ENCODE results near the gene PARVG.
"Not testable (repeated sequence)": the region's sequence is repeated elsewhere in the genome, so short reads cannot be mapped to it uniquely, and the experiment has no call there.

The PARVG gene

DNA sequence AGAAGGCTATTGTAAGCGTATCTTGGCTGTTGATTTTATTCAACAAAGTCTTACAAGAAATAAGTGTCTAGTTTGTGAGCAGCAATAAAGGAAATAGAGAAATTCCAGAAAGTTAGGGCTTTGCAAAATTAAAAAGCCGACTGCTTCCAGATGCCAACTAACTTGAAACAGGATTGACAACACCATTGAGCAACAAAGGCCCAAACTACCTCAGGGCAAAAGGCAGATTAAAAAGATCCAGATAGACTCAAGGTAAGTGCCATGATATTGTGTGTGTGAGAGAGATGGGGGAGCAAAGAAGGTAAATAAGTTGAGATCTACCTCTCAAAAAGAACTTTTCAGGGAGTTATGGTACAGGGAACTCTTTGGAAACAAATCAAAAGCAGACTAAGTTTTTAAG lies 49.1 kb downstream of the PARVG start:
- POLR2A ChIA-PET: no interaction called here
- Histone ChIP-seq H3K4me1 (ENCODE audit: control extremely low read depth in 1 of 4, control insufficient read depth in 4 of 4, insufficient read depth in 4 of 4, low read length in 3 of 4) (no peaks in the 10 kb centered on the region), H3K27me3 (replicated peaks in 2 of 5; ENCODE audit: control insufficient read depth in 4 of 5, insufficient read depth in 5 of 5, low read length in 4 of 5) (peaks cover 0 to 9% (median 0%) of the 10 kb centered on the region in 5 experiments), H3K9me3 (ENCODE audit: control extremely low read depth in 1 of 5, control insufficient read depth in 4 of 5, insufficient read depth in 2 of 5, low read depth in 1 of 5, low read length in 4 of 5) (peaks cover 0 to 9% (median 4%) of the 10 kb centered on the region in 5 experiments), H3K27ac (ENCODE audit: insufficient read depth in 1 of 2, low read depth in 1 of 2, low read length in 2 of 2, poor library complexity in 1 of 2, severe bottlenecking in 2 of 2) (no peak overlapping the region), H3K4me3 (ENCODE audit: control insufficient read depth in 1 of 7, extremely low read depth in 1 of 7, insufficient read depth in 4 of 7, low read depth in 2 of 7, low read length in 6 of 7) (no peak overlapping the region), H3K36me3 (ENCODE audit: control insufficient read depth in 4 of 4, insufficient read depth in 4 of 4, low read length in 3 of 4) (no peaks in the 10 kb centered on the region)
- CTCF ChIA-PET: no interaction called here
- 100% methylated on average over 1 of the region's 2 CpGs for WGBS (ENCODE audit: insufficient coverage)
- DNase-seq: no peak

DNA sequence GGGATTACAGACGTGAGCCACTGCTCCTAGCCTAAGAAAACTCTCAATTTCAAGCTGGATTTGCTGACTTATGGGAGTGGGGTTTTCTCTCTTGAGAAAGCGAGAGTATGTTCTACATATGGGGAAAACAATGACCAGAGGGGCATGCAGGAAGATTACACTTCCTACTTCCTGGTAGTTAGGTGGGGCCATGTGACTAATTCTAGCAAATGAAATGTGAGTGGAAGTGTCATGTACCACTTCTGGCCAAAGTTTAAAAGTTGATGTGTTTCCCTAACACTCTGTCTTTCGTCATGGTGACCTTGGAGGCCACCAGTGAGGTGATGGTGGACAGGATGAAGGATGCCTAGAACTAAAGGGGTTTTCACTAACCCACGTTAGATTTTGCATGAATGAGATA lies 50.5 kb downstream of the PARVG start:
- H3K27ac ChIP-seq (ENCODE audit: insufficient read depth in 1 of 2, low read depth in 1 of 2, low read length in 2 of 2, poor library complexity in 1 of 2, severe bottlenecking in 2 of 2): no peak overlapping the region
- ChIA-PET POLR2A (interaction anchor here (0.6 kb wide), 1 partner anchor 434 kb away, joined by 6 read pairs; no protein-coding TSS in a partner anchor), CTCF (no interaction called here)
- peaks cover 0 to 9% (median 4%) of the 10 kb centered on the region in 5 experiments for H3K9me3 ChIP-seq (ENCODE audit: control extremely low read depth in 1 of 5, control insufficient read depth in 4 of 5, insufficient read depth in 2 of 5, low read depth in 1 of 5, low read length in 4 of 5)
- H3K27me3 ChIP-seq (replicated peaks in 2 of 5; ENCODE audit: control insufficient read depth in 4 of 5, insufficient read depth in 5 of 5, low read length in 4 of 5): no peaks in the 10 kb centered on the region
- 95% methylated on average over 3 of the region's 4 CpGs for WGBS (ENCODE audit: insufficient coverage)
- H3K4me1 ChIP-seq (ENCODE audit: control extremely low read depth in 1 of 4, control insufficient read depth in 4 of 4, insufficient read depth in 4 of 4, low read length in 3 of 4): no peaks in the 10 kb centered on the region
- no peak overlapping the region for H3K4me3 ChIP-seq (ENCODE audit: control insufficient read depth in 1 of 7, extremely low read depth in 1 of 7, insufficient read depth in 4 of 7, low read depth in 2 of 7, low read length in 6 of 7)
- no peak for DNase-seq
- no peaks in the 10 kb centered on the region for H3K36me3 ChIP-seq (ENCODE audit: control insufficient read depth in 4 of 4, insufficient read depth in 4 of 4, low read length in 3 of 4)

DNA sequence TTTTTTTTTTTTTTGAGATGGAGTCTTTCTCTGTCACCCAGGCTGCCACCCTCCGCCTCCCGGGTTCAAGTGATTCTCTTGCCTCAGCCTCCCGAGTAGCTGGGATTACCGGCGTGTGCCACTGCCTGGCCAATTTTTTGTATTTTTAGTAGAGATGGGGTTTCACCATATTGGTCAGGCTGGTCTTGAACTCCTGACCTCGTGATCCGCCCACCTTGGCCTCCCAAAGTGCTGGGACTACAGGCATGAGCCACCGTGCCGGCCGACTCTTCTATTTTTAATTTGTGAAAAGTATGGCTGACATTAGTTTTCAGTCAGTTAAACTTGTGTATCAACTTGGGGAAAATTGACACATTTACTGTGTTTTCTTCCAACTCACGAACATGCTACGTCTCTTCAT lies 53.6 kb downstream of the PARVG start:
- H3K27me3 ChIP-seq (replicated peaks in 2 of 5; ENCODE audit: control insufficient read depth in 4 of 5, insufficient read depth in 5 of 5, low read length in 4 of 5); H3K27ac ChIP-seq (ENCODE audit: insufficient read depth in 1 of 2, low read depth in 1 of 2, low read length in 2 of 2, poor library complexity in 1 of 2, severe bottlenecking in 2 of 2); DNase-seq; POLR2A ChIA-PET; H3K36me3 ChIP-seq (ENCODE audit: control insufficient read depth in 4 of 4, insufficient read depth in 4 of 4, low read length in 3 of 4); H3K4me3 ChIP-seq (ENCODE audit: control insufficient read depth in 1 of 7, extremely low read depth in 1 of 7, insufficient read depth in 4 of 7, low read depth in 2 of 7, low read length in 6 of 7); H3K9me3 ChIP-seq (ENCODE audit: control extremely low read depth in 1 of 5, control insufficient read depth in 4 of 5, insufficient read depth in 2 of 5, low read depth in 1 of 5, low read length in 4 of 5); CTCF ChIA-PET; H3K4me1 ChIP-seq (ENCODE audit: control extremely low read depth in 1 of 4, control insufficient read depth in 4 of 4, insufficient read depth in 4 of 4, low read length in 3 of 4): not testable (repeated sequence)
- 92% methylated on average over 5 of the region's 12 CpGs for WGBS (ENCODE audit: insufficient coverage)

DNA sequence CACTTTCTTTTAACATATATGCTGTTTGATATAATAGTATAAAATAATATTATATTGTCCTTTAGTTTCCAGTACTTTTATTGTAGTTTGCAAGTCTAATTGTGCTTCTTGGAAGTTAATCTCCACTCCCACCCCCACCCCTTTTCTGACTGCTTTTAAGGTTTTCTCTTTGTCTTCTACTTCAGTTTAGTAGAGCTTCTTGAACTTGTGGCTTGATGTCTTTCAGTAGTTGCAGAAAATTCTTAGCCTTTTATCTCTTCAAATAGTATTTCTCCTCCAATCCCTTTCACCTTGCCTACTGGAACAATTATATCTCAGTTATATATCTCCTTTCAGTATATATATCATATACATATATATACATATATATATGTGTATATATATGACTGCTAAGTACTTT lies 56.6 kb downstream of the PARVG start:
- no peaks in the 10 kb centered on the region for H3K36me3 ChIP-seq (ENCODE audit: control insufficient read depth in 4 of 4, insufficient read depth in 4 of 4, low read length in 3 of 4)
- ChIA-PET POLR2A (no interaction called here), CTCF (no interaction called here)
- peaks cover 0 to 3% (median 0%) of the 10 kb centered on the region in 5 experiments for H3K9me3 ChIP-seq (ENCODE audit: control extremely low read depth in 1 of 5, control insufficient read depth in 4 of 5, insufficient read depth in 2 of 5, low read depth in 1 of 5, low read length in 4 of 5)
- no peak overlapping the region for H3K4me3 ChIP-seq (ENCODE audit: control insufficient read depth in 1 of 7, extremely low read depth in 1 of 7, insufficient read depth in 4 of 7, low read depth in 2 of 7, low read length in 6 of 7)
- H3K27ac ChIP-seq (ENCODE audit: insufficient read depth in 1 of 2, low read depth in 1 of 2, low read length in 2 of 2, poor library complexity in 1 of 2, severe bottlenecking in 2 of 2): no peak overlapping the region
- peaks cover 0 to 2% (median 0%) of the 10 kb centered on the region in 5 experiments for H3K27me3 ChIP-seq (replicated peaks in 2 of 5; ENCODE audit: control insufficient read depth in 4 of 5, insufficient read depth in 5 of 5, low read length in 4 of 5)
- no peak for DNase-seq
- H3K4me1 ChIP-seq (ENCODE audit: control extremely low read depth in 1 of 4, control insufficient read depth in 4 of 4, insufficient read depth in 4 of 4, low read length in 3 of 4): no peaks in the 10 kb centered on the region

DNA sequence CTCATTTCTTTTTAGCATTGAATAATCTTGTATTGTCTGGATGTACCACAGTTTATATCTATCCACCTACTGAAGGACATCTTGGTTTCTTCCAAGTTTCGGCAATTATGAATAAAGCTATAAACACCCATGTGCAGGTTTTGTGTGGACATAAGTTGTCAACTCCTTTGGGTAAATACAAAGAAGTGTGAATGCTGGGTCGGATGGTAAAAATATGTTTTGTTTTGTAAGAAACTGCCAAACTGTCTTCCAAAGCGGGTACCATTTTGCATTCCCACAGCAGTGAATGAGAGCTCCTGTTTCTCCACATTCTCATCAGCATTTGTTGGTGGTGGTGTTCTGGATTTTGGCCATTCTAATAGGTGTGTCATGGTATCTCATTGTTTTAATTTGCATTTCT lies 60.4 kb downstream of the PARVG start:
- H3K27ac ChIP-seq (ENCODE audit: insufficient read depth in 1 of 2, low read depth in 1 of 2, low read length in 2 of 2, poor library complexity in 1 of 2, severe bottlenecking in 2 of 2); H3K27me3 ChIP-seq (replicated peaks in 2 of 5; ENCODE audit: control insufficient read depth in 4 of 5, insufficient read depth in 5 of 5, low read length in 4 of 5); H3K9me3 ChIP-seq (ENCODE audit: control extremely low read depth in 1 of 5, control insufficient read depth in 4 of 5, insufficient read depth in 2 of 5, low read depth in 1 of 5, low read length in 4 of 5); H3K36me3 ChIP-seq (ENCODE audit: control insufficient read depth in 4 of 4, insufficient read depth in 4 of 4, low read length in 3 of 4); H3K4me3 ChIP-seq (ENCODE audit: control insufficient read depth in 1 of 7, extremely low read depth in 1 of 7, insufficient read depth in 4 of 7, low read depth in 2 of 7, low read length in 6 of 7); H3K4me1 ChIP-seq (ENCODE audit: control extremely low read depth in 1 of 4, control insufficient read depth in 4 of 4, insufficient read depth in 4 of 4, low read length in 3 of 4); DNase-seq; POLR2A ChIA-PET: not testable (repeated sequence)
- CTCF ChIA-PET: interaction anchor here (0.7 to 1.3 kb wide), 2 partner anchors 23 to 36 kb away, joined by 3 to 4 read pairs; no protein-coding TSS in a partner anchor
- WGBS (ENCODE audit: insufficient coverage): no CpG with 5 or more reads among the region's 3 CpGs

DNA sequence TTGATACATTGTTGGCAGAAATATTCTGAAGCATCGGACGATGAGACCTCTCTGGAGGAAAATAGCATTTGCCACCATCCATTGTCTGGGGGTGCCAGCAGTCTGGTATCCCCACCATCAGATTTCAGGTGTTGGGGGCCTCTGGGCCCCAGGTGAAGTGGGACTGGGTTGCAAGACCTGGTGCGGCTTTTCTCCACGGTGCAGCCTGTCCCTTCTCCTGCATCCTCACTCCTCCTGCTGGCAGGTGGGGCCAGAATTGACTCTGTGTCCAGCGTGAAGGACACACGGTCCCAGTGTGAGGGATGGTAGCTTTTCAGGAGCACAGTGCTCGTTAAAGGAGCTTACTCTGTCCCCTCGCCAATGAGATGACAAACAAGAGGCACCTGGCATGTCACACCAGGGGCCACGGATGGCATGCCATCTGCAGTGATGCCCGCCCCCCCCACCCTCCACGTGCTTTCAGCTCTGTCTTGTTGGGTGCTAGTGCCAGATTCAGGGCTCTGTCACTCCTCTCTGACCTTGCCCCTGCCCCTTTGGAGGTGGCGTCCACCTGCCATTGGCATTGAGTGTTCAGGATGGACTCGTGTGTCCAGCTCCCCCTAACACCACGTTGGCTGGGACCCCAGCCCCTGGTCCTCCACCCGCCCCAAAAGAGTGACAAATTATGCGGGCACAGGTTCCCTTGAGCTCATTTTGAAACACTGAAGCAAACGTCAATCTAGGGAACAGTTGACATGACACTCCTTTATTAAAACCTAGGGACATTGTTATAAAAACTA lies 62.4 kb downstream of the PARVG start:
- peaks cover 0 to 3% (median 2%) of the 10 kb centered on the region in 5 experiments for H3K27me3 ChIP-seq (replicated peaks in 2 of 5; ENCODE audit: control insufficient read depth in 4 of 5, insufficient read depth in 5 of 5, low read length in 4 of 5)
- CTCF ChIA-PET: no interaction called here
- no peak overlapping the region for H3K4me3 ChIP-seq (ENCODE audit: control insufficient read depth in 1 of 7, extremely low read depth in 1 of 7, insufficient read depth in 4 of 7, low read depth in 2 of 7, low read length in 6 of 7)
- POLR2A ChIA-PET: interaction anchor here (0.7 kb wide), 1 partner anchor 132 kb away, joined by 3 read pairs; no protein-coding TSS in a partner anchor
- no peaks in the 10 kb centered on the region for H3K9me3 ChIP-seq (ENCODE audit: control extremely low read depth in 1 of 5, control insufficient read depth in 4 of 5, insufficient read depth in 2 of 5, low read depth in 1 of 5, low read length in 4 of 5)
- H3K27ac ChIP-seq (ENCODE audit: insufficient read depth in 1 of 2, low read depth in 1 of 2, low read length in 2 of 2, poor library complexity in 1 of 2, severe bottlenecking in 2 of 2): no peak overlapping the region
- DNase-seq: no peak
- WGBS (ENCODE audit: insufficient coverage): 98% methylated on average over 13 of the region's 17 CpGs
- no peaks in the 10 kb centered on the region for H3K36me3 ChIP-seq (ENCODE audit: control insufficient read depth in 4 of 4, insufficient read depth in 4 of 4, low read length in 3 of 4)
- H3K4me1 ChIP-seq (ENCODE audit: control extremely low read depth in 1 of 4, control insufficient read depth in 4 of 4, insufficient read depth in 4 of 4, low read length in 3 of 4): no peaks in the 10 kb centered on the region

DNA sequence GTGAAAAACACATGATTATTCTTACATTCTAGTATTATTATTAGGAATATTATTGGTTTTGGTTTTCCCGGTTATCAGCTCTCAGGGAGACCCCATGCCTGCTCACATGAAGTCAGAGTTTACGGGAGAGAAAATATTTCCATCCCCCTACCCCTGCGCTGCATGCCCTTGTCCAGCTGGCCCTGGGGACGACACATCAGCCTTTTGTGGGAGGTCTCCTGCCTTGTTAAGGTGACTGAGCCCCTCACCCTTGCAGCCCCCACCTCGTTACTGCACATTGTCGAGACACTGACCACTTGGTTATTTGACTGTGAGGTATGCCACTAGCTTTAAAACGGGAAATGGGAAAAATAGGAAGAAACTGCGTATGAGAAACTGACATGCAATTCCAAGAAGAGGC lies 63.0 kb downstream of the PARVG start:
- no peak for DNase-seq
- peaks cover 0 to 3% (median 0%) of the 10 kb centered on the region in 5 experiments for H3K27me3 ChIP-seq (replicated peaks in 2 of 5; ENCODE audit: control insufficient read depth in 4 of 5, insufficient read depth in 5 of 5, low read length in 4 of 5)
- H3K4me1 ChIP-seq (ENCODE audit: control extremely low read depth in 1 of 4, control insufficient read depth in 4 of 4, insufficient read depth in 4 of 4, low read length in 3 of 4): no peaks in the 10 kb centered on the region
- H3K9me3 ChIP-seq (ENCODE audit: control extremely low read depth in 1 of 5, control insufficient read depth in 4 of 5, insufficient read depth in 2 of 5, low read depth in 1 of 5, low read length in 4 of 5): no peaks in the 10 kb centered on the region
- WGBS (ENCODE audit: insufficient coverage): 95% methylated on average over 4 of the region's 8 CpGs
- POLR2A ChIA-PET: no interaction called here
- H3K36me3 ChIP-seq (ENCODE audit: control insufficient read depth in 4 of 4, insufficient read depth in 4 of 4, low read length in 3 of 4): no peaks in the 10 kb centered on the region
- H3K4me3 ChIP-seq (ENCODE audit: control insufficient read depth in 1 of 7, extremely low read depth in 1 of 7, insufficient read depth in 4 of 7, low read depth in 2 of 7, low read length in 6 of 7): no peak overlapping the region
- no peak overlapping the region for H3K27ac ChIP-seq (ENCODE audit: insufficient read depth in 1 of 2, low read depth in 1 of 2, low read length in 2 of 2, poor library complexity in 1 of 2, severe bottlenecking in 2 of 2)
- CTCF ChIA-PET: interaction anchor here (1.1 kb wide), 1 partner anchor 39 kb away, joined by 3 read pairs; no protein-coding TSS in a partner anchor

Data from common myeloid progenitor, CD34-positive (primary cell).